ENCODE results near the gene DYRK2. TPM values are rescaled to one million over a fixed set of nuclear protein-coding genes. Genes with fewer than 3 reads are reported as not detected.

DYRK2 gene
- total RNA-seq, 2 experiments from 2014 or later: 28.8 to 33.7 TPM

- no peak for DNase-seq
- no peak for ATAC-seq
- H3K9me3 Mint-ChIP-seq: peaks cover 20% of the 10 kb centered on the region
- peaks cover 34% of the 10 kb centered on the region for H3K36me3 Mint-ChIP-seq (ENCODE audit: low read depth)
- no peak overlapping the region for H3K27ac Mint-ChIP-seq
- TF ChIP-seq, protein P1, sequence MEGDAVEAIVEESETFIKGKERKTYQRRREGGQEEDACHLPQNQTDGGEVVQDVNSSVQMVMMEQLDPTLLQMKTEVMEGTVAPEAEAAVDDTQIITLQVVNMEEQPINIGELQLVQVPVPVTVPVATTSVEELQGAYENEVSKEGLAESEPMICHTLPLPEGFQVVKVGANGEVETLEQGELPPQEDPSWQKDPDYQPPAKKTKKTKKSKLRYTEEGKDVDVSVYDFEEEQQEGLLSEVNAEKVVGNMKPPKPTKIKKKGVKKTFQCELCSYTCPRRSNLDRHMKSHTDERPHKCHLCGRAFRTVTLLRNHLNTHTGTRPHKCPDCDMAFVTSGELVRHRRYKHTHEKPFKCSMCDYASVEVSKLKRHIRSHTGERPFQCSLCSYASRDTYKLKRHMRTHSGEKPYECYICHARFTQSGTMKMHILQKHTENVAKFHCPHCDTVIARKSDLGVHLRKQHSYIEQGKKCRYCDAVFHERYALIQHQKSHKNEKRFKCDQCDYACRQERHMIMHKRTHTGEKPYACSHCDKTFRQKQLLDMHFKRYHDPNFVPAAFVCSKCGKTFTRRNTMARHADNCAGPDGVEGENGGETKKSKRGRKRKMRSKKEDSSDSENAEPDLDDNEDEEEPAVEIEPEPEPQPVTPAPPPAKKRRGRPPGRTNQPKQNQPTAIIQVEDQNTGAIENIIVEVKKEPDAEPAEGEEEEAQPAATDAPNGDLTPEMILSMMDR (IDR thresholded peaks at IDR 0.05): no peak
- H3K27me3 Mint-ChIP-seq: no peaks in the 10 kb centered on the region
- CTCF ChIA-PET: interaction anchor here (0.7 kb wide), 1 partner anchor 323 kb away, joined by 3 read pairs; no protein-coding TSS in a partner anchor
- intact Hi-C loops (cut with micrococcal nuclease): no loop called here
- POLR2A ChIA-PET: interaction anchor here (0.8 kb wide), 1 partner anchor 58 kb away, joined by 3 read pairs; no protein-coding TSS in a partner anchor
- no peak overlapping the region for H3K4me3 Mint-ChIP-seq
- peaks cover 24% of the 10 kb centered on the region for H3K4me1 Mint-ChIP-seq (ENCODE audit: low read depth)
These were observed 28.6 kb downstream of the DYRK2 start for GRCh38 chr12:67677166-67677565.

GRCh38 chr12:67681105-67681778 is 32.7 kb downstream of the DYRK2 start:
- Mint-ChIP-seq H3K4me3 (no peak overlapping the region), H3K36me3 (ENCODE audit: low read depth) (peaks cover 10% of the 10 kb centered on the region), H3K4me1 (ENCODE audit: low read depth) (peaks cover 19% of the 10 kb centered on the region), H3K9me3 (no peaks in the 10 kb centered on the region), H3K27me3 (no peaks in the 10 kb centered on the region), H3K27ac (no peak overlapping the region)
- DNase-seq: no peak
- TF ChIP-seq, protein P1 (IDR thresholded peaks at IDR 0.05): no peak
- ChIA-PET CTCF (no interaction called here), POLR2A (no interaction called here)
- no peak for ATAC-seq
- intact Hi-C loops (cut with micrococcal nuclease): no loop called here

DNA sequence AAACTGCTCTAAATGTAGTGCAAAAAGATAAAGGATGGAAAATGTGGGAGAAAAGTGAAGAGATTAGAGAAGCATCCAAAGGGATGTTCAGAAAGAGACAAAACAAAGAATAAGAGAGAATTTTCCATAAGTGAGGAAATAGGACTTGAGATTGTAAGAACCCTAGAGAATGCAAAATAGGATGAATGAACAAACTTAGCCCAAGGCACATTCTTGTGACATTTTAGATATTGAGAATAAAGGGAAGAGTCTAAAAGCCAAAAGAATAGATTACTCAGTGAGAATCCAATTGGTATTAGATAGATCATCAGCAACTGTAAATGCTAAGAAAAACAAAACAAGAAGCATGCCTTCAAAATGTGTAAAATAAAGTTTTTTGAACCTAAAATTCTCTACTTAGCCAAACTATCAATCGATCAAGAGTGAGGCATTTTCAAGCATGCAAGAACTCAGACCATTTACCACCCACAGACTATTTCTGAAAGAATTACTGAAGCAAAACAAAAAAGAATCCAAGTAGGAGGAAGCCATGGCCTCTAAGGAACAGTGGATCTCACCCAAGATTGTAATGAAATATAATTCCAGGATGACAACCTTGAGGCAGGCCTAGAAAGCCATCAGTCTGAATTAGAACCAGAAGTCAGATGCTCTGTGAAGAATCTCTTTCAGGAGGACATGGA is 33.5 kb downstream of the DYRK2 start:
- TF ChIP-seq, protein P1 (IDR thresholded peaks at IDR 0.05): no peak
- Mint-ChIP-seq H3K27ac (no peak overlapping the region), H3K9me3 (no peaks in the 10 kb centered on the region), H3K4me3 (no peak overlapping the region), H3K27me3 (no peaks in the 10 kb centered on the region), H3K36me3 (ENCODE audit: low read depth) (peaks cover 10% of the 10 kb centered on the region), H3K4me1 (ENCODE audit: low read depth) (peaks cover 14% of the 10 kb centered on the region)
- ATAC-seq (no peak), DNase-seq (no peak)
- intact Hi-C loops (cut with micrococcal nuclease): no loop called here
- POLR2A ChIA-PET: no interaction called here
- CTCF ChIA-PET: no interaction called here

- ChIA-PET CTCF (no interaction called here), POLR2A (no interaction called here)
- DNase-seq: no peak
- H3K9me3 Mint-ChIP-seq: peaks cover 4% of the 10 kb centered on the region
- TF ChIP-seq, protein P1 (IDR thresholded peaks at IDR 0.05): no peak
- no peak overlapping the region for H3K27ac Mint-ChIP-seq
- intact Hi-C loops (cut with micrococcal nuclease): no loop called here
- no peak overlapping the region for H3K4me3 Mint-ChIP-seq
- H3K36me3 Mint-ChIP-seq (ENCODE audit: low read depth): peaks cover 4% of the 10 kb centered on the region
- no peak for ATAC-seq
- H3K27me3 Mint-ChIP-seq: no peaks in the 10 kb centered on the region
- H3K4me1 Mint-ChIP-seq (ENCODE audit: low read depth): peaks cover 12% of the 10 kb centered on the region
These were observed 40.8 kb downstream of the DYRK2 start for GRCh38 chr12:67689385-67689784.

DNA sequence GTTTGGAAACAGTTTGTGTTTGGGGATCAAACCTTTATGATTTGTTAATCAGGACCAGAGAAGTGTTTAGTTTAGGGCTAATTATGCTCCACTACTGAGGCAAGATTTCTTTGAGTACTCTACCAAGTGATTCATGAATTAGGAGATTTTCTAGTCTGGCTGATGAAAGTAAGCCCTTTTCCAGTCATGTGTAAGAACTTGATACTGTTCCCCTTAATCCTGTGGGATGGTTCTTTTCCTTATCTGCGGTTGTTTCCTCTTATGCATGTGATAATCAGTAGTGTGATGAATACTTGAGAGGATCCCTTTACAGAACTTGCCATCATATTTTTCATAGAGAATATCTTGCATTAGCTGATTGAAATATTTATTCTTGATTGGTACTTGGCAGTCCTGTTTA is 42.1 kb downstream of the DYRK2 start:
- TF ChIP-seq, protein P1 (IDR thresholded peaks at IDR 0.05): no peak
- intact Hi-C loops (cut with micrococcal nuclease): loop anchor here (10.0 kb wide), 1 partner anchor 254 kb away; no protein-coding TSS in a partner anchor
- Mint-ChIP-seq H3K9me3 (peaks cover 4% of the 10 kb centered on the region), H3K27ac (no peak overlapping the region), H3K4me3 (no peak overlapping the region), H3K27me3 (no peaks in the 10 kb centered on the region), H3K4me1 (ENCODE audit: low read depth) (peaks cover 23% of the 10 kb centered on the region), H3K36me3 (ENCODE audit: low read depth) (peaks cover 4% of the 10 kb centered on the region)
- DNase-seq: no peak
- ChIA-PET POLR2A (no interaction called here), CTCF (interaction anchor here (0.7 kb wide), 1 partner anchor 551 kb away, joined by 3 read pairs; no protein-coding TSS in a partner anchor)
- ATAC-seq: no peak
